GM19025 (cell line): ENCODE data around the gene BPI.
"Not testable (repeated sequence)": the region's sequence is repeated elsewhere in the genome, so short reads cannot be mapped to it uniquely, and the experiment has no call there.

Experiments
- ATAC-seq: cut with Tn5 transposase; IDR thresholded peaks from one replicate; pipeline ENCODE4 v1.9.1; 2021; ENCODE audit warnings: mild to moderate bottlenecking, low read depth, moderate library complexity; ENCODE audit not compliant: unreplicated experiment

BPI gene

GRCh38 chr20:38354227-38354626, 50.3 kb downstream of the BPI start:
- no peak for ATAC-seq

GRCh38 chr20:38355161-38356012, 51.4 kb downstream of the BPI start:
- ATAC-seq: no peak

GRCh38 chr20:38357653-38358207, 53.8 kb downstream of the BPI start:
- ATAC-seq: no peak

- ATAC-seq: no peak
Observed at GRCh38 chr20:38358556-38358955, 54.6 kb downstream of the BPI start.

- ATAC-seq: no peak
Observed at GRCh38 chr20:38363004-38363747, 59.2 kb downstream of the BPI start.

- ATAC-seq: no peak
Observed at GRCh38 chr20:38369389-38369788, 65.4 kb downstream of the BPI start.

- ATAC-seq: no peak
Observed at GRCh38 chr20:38372806-38373205, 68.8 kb downstream of the BPI start.

GRCh38 chr20:38373231-38373867, 69.4 kb downstream of the BPI start:
- no peak for ATAC-seq

GRCh38 chr20:38373898-38374297, 69.9 kb downstream of the BPI start:
- no peak for ATAC-seq

GRCh38 chr20:38377039-38377685, 73.2 kb downstream of the BPI start:
- no peak for ATAC-seq

- not testable (repeated sequence) for ATAC-seq
Observed at GRCh38 chr20:38377838-38378237, 73.9 kb downstream of the BPI start.

GRCh38 chr20:38383147-38383546, 79.2 kb downstream of the BPI start:
- ATAC-seq: no peak

GRCh38 chr20:38386004-38386403, 82.0 kb downstream of the BPI start:
- no peak for ATAC-seq

- no peak for ATAC-seq
Observed at GRCh38 chr20:38386851-38387250, 82.9 kb downstream of the BPI start.
